NCI-H82 treated with DMSO at 0.1 percent for 48 hours (cell line): ENCODE results near the gene ZDHHC24.
A peak's percentile ranks its signal among the peaks of the same experiment; 100 is the strongest.

Experiments
- DNase-seq: peaks from one replicate; lab custom pipeline; 2025; ENCODE audit not compliant: unreplicated experiment; lab: John Stamatoyannopoulos, UW

Gene ZDHHC24

DNA sequence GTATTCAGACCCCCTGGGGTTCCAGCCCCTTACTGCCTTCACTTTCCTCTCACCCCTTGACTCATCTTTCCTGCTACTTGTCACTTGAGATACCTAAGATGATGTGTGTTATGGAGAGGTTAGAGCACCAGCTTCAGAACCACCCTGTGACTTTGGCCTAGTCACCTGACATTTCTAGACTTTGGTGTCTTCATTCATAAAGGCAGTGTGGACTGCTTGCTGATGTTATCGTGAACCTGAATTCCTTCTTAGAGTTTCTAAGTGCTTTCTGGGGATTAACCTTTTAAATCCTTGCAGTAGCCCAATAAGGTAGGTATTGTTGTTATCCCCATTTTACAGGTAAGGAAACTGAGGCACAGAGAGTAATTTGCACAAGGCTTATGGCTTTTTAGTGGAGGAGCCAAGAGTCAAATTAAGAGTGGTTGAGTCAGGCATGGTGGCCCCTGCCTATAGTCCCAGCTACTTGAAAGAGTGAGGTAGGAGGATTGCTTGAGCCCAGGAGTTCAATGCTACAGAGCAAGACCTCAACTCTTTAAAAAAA is 40.5 kb downstream of the ZDHHC24 start:
- DNase-seq: no peak

DNA sequence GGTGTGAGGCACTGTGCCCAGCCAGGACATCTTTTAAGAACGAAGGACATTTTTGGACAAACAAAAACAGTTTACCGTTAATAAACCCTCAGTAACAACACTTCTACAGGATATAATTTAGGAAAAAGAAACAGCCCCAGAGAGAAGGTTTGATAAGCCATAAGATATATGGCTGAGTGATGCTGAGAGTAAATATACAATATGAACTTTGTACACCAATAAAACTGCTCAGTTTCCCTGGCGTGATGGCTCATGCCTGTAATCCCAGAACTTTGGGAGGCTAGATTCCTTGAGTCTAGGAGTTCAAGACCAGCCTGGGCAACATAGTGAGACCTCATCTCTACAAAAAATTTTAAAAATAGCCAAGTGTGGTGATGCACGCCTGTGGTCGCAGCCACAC is 47.3 kb downstream of the ZDHHC24 start:
- DNase-seq: no peak

DNA sequence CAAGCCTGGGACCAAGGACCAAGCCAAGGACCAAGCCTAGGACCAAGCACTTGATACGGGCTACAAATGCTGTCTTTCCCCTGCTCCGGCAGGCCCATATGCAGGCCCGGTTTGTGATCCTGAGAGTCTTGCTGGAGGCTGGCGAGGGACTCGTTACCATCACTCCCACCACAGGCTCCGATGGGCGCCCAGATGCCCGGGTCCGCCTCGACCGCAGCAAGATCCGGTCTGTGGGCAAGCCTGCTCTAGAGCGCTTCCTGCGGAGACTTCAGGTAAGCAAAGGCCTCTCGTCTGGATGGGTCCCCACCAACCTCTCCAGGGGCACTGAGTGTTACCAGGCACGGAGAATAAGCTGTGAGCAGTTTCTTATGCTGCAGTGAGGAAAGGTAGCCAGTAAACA is 48.6 kb downstream of the ZDHHC24 start:
- DNase-seq: no peak

DNA sequence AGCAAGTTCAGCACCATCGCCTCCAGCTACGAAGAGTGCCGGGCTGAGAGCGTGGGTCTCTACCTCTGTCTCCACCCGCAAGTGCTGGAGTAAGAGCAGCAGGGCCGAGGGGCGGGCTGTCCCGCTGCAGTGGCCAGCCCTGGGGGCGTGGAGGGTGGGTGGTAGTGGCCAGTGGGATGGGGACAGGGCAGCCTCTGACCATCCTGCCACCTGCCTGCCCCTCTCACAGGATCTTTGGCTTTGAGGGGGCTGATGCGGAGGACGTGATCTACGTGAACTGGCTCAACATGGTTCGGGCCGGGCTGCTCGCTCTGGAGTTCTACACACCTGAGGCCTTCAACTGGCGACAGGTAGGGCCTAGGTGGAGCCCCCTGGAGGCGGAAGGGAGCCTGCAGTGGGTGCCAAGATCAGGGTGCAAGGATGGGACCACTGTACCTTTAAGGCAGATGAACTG is 50.4 kb downstream of the ZDHHC24 start:
- DNase-seq: no peak

- DNase-seq: no peak
Measured at GRCh38 chr11:66494935-66495334, 50.9 kb downstream of the ZDHHC24 start.

DNA sequence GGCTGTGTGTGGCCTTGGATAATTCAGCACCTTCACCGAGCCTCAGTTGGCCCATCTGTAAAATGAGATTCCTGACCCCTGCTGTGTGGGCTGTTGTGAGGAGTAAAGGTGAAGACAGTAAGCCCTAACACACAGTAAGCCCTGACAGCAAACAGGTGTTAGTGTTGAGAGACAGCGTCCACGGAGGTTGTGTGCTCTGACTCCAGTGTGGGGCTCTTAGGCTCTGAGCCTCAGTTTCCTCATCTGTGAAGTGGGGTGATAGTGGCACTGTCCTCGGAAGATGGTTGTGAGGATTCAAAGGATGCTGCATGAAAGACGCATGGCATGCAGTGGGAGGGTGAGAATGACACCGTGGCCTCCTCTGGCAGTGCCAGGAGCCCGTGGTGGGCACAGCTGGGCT is 51.4 kb downstream of the ZDHHC24 start:
- DNase-seq: no peak

DNA sequence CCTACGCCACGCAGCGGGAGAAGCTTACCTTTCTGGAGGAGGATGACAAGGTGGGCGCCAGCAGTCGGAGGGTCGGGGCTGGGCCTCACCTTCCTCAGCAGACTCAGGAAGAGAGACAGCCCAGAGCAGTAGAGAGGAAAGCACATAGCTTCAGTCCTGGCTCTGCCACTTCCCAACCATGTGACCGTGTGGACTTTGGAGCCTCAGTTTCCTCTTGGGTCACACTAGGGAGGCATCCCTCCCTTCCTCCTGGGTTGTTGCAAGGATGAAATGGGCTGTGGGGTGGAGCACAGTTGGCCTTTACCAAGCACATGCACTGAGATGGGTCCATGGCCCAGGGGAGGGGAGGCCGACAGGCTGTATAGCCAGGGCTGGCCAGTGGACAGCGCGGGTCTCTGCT is 52.7 kb downstream of the ZDHHC24 start:
- no peak for DNase-seq

DNA sequence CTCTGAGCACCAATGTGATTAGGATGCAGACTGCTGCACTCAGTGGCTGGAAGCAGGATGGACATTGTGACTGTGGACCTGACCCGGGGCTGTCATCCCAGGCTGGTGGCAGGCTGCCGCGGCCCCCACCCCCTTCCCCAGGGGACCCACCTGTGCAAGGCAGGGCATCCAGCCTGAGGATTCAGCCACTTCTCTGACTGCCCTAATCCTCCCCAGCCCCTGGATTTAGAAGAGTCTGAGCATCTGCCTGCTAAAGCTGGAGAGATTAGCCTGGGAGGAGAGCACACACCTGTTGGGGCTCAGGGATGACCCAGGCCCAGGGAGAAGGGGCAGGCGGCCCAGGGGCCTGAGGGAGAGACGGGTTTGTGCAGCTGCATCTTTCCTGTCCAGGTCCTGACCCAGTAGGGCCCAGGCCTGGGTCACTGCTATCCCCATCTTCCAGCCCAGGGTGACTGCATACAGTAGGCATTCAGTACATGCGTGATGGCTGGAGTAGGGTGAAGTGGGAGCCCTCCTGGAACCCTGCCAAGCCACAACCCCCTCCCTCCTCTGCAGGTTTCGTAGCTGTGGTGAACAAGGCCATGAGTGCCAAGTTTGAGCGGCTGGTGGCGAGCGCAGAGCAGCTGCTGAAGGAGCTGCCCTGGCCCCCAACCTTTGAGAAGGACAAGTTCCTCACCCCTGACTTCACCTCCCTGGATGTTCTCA is 53.5 kb downstream of the ZDHHC24 start:
- DNase-seq: peak; percentile 90

DNA sequence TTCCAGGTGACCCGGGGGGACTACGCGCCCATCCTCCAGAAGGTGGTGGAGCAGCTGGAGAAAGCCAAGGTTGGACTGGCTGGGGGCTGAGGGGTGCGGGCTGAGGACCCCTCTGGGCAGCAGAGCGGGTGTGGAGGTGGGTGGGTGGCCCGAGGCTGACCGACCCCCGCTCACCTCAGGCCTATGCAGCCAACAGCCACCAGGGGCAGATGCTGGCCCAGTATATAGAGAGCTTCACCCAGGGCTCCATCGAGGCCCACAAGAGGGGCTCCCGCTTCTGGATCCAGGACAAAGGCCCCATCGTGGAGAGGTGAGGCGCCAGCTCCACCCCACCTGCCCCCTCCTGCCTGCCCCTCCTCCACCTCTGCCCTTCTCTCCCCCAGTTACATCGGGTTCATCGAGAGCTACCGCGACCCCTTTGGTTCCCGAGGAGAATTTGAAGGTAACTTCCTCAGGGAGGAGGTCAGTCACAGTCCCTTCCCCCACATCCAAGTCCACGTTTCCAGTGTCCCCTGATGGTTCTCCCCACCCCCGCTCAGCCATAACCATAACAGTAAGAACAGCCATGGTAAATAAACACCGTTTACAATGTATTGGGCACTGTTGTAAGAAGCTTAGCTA is 54.4 kb downstream of the ZDHHC24 start:
- DNase-seq: peak; percentile 10

- peak; percentile 3 for DNase-seq
Measured at GRCh38 chr11:66489636-66490035, 56.2 kb downstream of the ZDHHC24 start.

GRCh38 chr11:66488957-66489356 is 56.9 kb downstream of the ZDHHC24 start:
- no peak for DNase-seq

GRCh38 chr11:66484806-66485380 is 61.0 kb downstream of the ZDHHC24 start:
- DNase-seq: no peak

DNA sequence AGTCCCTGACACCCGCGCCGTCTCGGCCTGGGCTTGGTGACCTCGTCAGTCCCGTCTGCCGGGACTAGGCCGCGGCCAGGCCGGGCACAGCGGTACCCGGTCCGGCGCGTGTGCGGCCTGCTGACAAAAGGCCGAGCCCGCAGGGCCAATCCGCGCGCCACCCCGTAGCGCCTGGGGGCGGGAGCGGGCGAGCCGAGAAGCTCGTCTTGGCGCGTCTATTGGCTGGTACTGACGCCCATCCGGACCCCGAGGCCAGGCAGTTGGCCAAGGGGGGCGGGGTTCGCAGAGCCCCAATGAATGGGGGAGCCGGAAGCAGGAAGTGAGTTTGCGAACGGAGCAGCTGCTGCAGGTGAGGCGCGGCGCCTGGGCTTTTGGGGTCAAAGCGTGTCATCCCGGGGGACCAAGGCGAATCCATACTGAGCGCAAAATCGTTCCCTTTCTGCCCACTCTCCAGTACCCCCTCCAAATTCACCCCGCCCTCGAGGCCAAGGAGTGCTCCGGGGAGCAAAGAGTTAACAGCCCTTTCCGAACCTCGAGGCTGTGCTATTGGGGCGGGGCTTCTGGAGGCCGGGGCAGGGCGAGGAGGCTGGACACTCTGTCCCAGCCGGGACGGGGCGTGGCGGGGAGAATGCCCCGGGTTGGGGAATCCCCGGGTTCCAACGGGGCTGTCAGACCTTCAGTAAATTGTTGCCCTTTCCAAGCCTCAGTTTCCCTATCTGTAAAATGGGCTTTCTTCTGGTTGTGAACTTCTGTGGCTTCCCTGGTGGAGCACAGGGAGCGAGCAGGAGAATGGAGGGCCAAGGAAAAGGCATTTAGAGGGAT is 65.5 kb downstream of the ZDHHC24 start, which contains the start of gene DPP3:
Gene DPP3, plus strand, starts transcription at position 318 of the 822 bp plus-strand sequence. CDS start 1,767 bp downstream, outside the sequence.
- peak; percentile 79 for DNase-seq

- no peak for DNase-seq
Measured at GRCh38 chr11:66479394-66480116, 66.3 kb downstream of the ZDHHC24 start.

DNA sequence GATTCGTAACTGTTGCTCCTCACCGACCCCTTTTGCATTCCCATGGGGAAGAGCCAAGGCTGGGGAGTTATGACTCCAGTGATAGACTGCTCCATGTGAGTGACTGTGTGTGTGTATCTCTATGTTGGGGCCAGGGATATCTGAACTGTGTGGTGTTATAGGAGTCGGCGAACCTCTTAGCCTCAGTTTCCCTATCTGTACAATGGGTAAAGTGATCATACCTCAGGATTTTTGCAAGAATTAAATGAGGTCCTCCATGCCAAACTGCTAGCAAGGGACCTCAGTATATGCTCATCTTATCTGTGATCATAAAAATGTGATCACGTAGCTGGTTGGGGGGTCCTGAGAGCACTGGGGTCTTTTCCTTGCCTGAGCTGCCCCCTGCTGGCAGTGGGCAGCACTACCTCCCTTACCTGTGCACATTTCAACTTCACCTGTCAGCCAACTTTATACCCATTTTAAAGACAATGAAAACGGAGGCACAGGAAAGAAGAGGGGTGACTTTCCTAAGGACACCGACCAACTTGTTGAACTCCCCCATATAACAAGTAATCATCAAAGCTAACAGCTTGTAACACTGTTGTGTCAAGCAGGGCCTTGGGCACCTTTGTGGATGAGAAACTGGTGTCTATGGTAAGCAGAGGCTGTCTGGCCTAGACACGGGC is 67.0 kb downstream of the ZDHHC24 start:
- DNase-seq: peak; percentile 7

- DNase-seq: no peak
Measured at GRCh38 chr11:66477263-66478201, 68.3 kb downstream of the ZDHHC24 start.

DNA sequence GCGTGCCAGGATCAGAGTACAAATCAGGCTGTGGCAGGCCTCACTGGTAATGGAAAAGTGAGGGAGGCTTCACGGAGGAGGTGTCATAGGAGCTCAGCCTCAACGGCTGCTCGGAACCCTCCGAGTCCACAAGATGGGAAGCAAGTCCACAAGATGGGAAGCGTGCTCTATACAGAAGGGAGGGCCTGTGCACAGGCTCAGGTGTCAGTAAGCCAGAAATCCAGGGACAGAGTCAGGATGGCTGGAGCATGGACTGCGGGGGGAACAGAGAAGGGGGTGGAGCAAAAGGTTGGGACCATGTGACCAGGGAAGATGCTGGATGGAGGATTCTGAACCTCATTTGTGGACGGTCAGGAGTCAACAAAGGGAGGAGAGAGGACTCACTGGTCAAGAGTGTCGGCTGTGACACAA is 69.0 kb downstream of the ZDHHC24 start:
- DNase-seq: no peak

- DNase-seq: no peak
Measured at GRCh38 chr11:66476173-66476840, 69.5 kb downstream of the ZDHHC24 start.
